Adrenal gland (tissue), 12 donors: ENCODE results near the gene VMAC. TPM values are rescaled to one million over a fixed set of nuclear protein-coding genes. Genes with fewer than 3 reads are reported as not detected.

Experiments
- DNase-seq, 7 donors: peaks; one replicate each; pipeline ENCODE4 v3.0.0-alpha.2; 2019 to 2020
- H3K27ac ChIP-seq, 5 donors: fragments of 200-600 bp; sonication (generic) in 4 of 5; 1 replicate in 3 of 5; 2 replicates in 2 of 5; pipeline versions ENCODE4 v1.5.1 to v1.8.0; 2016 to 2020; ENCODE audit warnings: mild to moderate bottlenecking in 1 of 5
- H3K27me3 ChIP-seq: fragments of 200-600 bp; 2 replicates; pipeline ENCODE4 v1.8.0; 2021
- H3K36me3 ChIP-seq, 2 donors: fragments of 200-600 bp; replicated peaks in 1 of 2; 1 replicate in 1 of 2; 2 replicates in 1 of 2; pipeline versions ENCODE4 v1.5.1 to v1.8.0; 2018 to 2022
- H3K4me1 ChIP-seq, 2 donors: fragments of 200-600 bp; replicated peaks in 1 of 2; 1 replicate in 1 of 2; 2 replicates in 1 of 2; pipeline versions ENCODE4 v1.5.1 to v1.8.0; 2018 to 2021
- H3K4me3 ChIP-seq, 4 donors: fragments of 200-600 bp; sonication (generic) in 3 of 4; one replicate each; pipeline ENCODE4 v1.5.1; 2016 to 2018
- H3K9me3 ChIP-seq, 3 donors: fragments of 200-600 bp; sonication (generic) in 1 of 3; replicated peaks in 1 of 3; 1 replicate in 2 of 3; 2 replicates in 1 of 3; pipeline versions ENCODE4 v1.5.1 to v1.8.0; 2016 to 2021
- CTCF ChIP-seq, 6 experiments: fragments of 450-650 bp in 4 of 6; fragments of 200-600 bp in 2 of 6; sonication (generic) in 1 of 6; IDR thresholded peaks; 1 replicate in 5 of 6; 2 replicates in 1 of 6; pipeline versions ENCODE4 v1.5.1 to v1.8.0; 2016 to 2021; ENCODE audit warnings: antibody characterized with exemption in 6 of 6, mild to moderate bottlenecking in 2 of 6, moderate library complexity in 1 of 6
- POLR2A ChIP-seq, 2 donors: fragments of 450-650 bp; IDR thresholded peaks; one replicate each; pipeline ENCODE4 v1.6.1; 2017; ENCODE audit warnings: antibody characterized with exemption in 2 of 2, mild to moderate bottlenecking in 2 of 2, moderate library complexity in 1 of 2
- WGBS, 4 donors: extraction: QIAGEN DNeasy Blood & Tissue Kit in 2 of 4; methylation state at CpG; one replicate each; pipeline versions ENCODE4 v1.1.5 to v1.1.7; 2013 to 2017; 5-methylcytosine and 5-hydroxymethylcytosine counted together
- intact Hi-C, 2 donors: fragments of 100-400 bp; cut with DNase I; formaldehyde crosslinking; loops; one replicate each; pipeline versions ENCODE4 v1.14.1 to v1.15.0; 2022 to 2023
- polyA plus RNA-seq, 3 donors: library from polyadenylated mRNA; stranded (reverse); fragments of 200-250 nt in 2 of 3; fragments of 350-450 nt in 1 of 3; fragmentation: Illumina TruSeq in 1 of 3; extraction: RNeasy Lipid Tissue Mini Kit (QIAGEN cat#74804) in 1 of 3; gene quantifications; one replicate each; pipeline ENCODE4 v1.2.3, GENCODE V29; 2013 to 2014
- total RNA-seq, 9 donors: library from RNA; depleted of rRNA in 4 of 9; stranded (reverse); fragments of >200 nt in 4 of 9; fragments of 120-200 nt in 1 of 9; fragmentation: NEBNext Ultra II Directional in 1 of 9; extraction: Animal tissue kit (Norgen Biotek cat#: 25700) in 1 of 9; gene quantifications; one replicate each; pipeline versions ENCODE4 v1.1.0 to v1.2.4, GENCODE V29; 2013 to 2023
- donor health status: healthy with polysubstance abuse.
- donor health status: Bipolar disorder and iron deficiency.
- donor health status: DM: yes; HTN: yes; CAD: no.
- donor health status: DM: no; HTN: no; CAD: no.
- donor health status: DM: no; HTN: no; CAD: no.
- donor health status: DM: yes; HTN: yes; CAD: no.

Gene VMAC
- total and polyA plus RNA-seq, 12 donors: 3.5 to 15.6 (median 8.3) TPM

- TF ChIP-seq CTCF (IDR thresholded peaks at IDR 0.05): no peak
- no peak for TF ChIP-seq POLR2A (IDR thresholded peaks at IDR 0.05)
- Histone ChIP-seq H3K27ac (peak overlapping the region in 4 of 5 donors; percentile 34 to 86 (median 58)), H3K27me3 (no peaks in the 10 kb centered on the region), H3K9me3 (no peaks in the 10 kb centered on the region), H3K4me1 (peaks cover 64 to 99% of the 10 kb centered on the region in 2 donors), H3K4me3 (no peak overlapping the region), H3K36me3 (no peaks in the 10 kb centered on the region)
- no peak for DNase-seq
- intact Hi-C loops: loop anchor here in 1 of 2 donors (5.0 kb wide), 1 partner anchor 39 kb away; no protein-coding TSS in a partner anchor
- WGBS, 4 donors: 51 to 59% (median 57%) methylated on average over 3 of the region's 3 CpGs
Observed at GRCh38 chr19:5956323-5956722, 51.7 kb downstream of the VMAC start.

GRCh38 chr19:5956728-5957127, 52.1 kb downstream of the VMAC start:
- Histone ChIP-seq H3K27ac (peak overlapping the region in 4 of 5 donors; percentile 34 to 86 (median 58)), H3K4me3 (no peak overlapping the region), H3K9me3 (no peaks in the 10 kb centered on the region), H3K4me1 (peaks cover 68 to 99% of the 10 kb centered on the region in 2 donors), H3K27me3 (no peaks in the 10 kb centered on the region), H3K36me3 (no peaks in the 10 kb centered on the region)
- intact Hi-C loops: loop anchor here in 1 of 2 donors (5.0 kb wide), 1 partner anchor 39 kb away; no protein-coding TSS in a partner anchor
- TF ChIP-seq CTCF (IDR thresholded peaks at IDR 0.05): no peak
- no peak for TF ChIP-seq POLR2A (IDR thresholded peaks at IDR 0.05)
- peak in 1 of 7 donors; percentile 49 for DNase-seq
- 83 to 85% (median 84%) methylated on average over 10 to 12 of the region's 12 CpGs for WGBS, 4 donors

- no peaks in the 10 kb centered on the region for H3K36me3 ChIP-seq
- WGBS, 4 donors: 45 to 52% (median 49%) methylated on average over 9 to 10 of the region's 10 CpGs
- peak in 5 of 7 donors; percentile 68 to 79 (median 69) for DNase-seq
- H3K9me3 ChIP-seq: no peaks in the 10 kb centered on the region
- no peak overlapping the region for H3K4me3 ChIP-seq
- peaks cover 70 to 99% of the 10 kb centered on the region in 2 donors for H3K4me1 ChIP-seq
- peak in 1 of 2 donors; percentile 10 for TF ChIP-seq POLR2A (IDR thresholded peaks at IDR 0.05)
- TF ChIP-seq CTCF (IDR thresholded peaks at IDR 0.05): no peak
- peak overlapping the region in 3 of 5 donors; percentile 35 to 86 (median 81) for H3K27ac ChIP-seq
- intact Hi-C loops: loop anchor here in 1 of 2 donors (5.0 kb wide), 1 partner anchor 40 kb away; no protein-coding TSS in a partner anchor
- no peaks in the 10 kb centered on the region for H3K27me3 ChIP-seq
Observed at GRCh38 chr19:5957170-5957569, 52.5 kb downstream of the VMAC start.

- no peaks in the 10 kb centered on the region for H3K27me3 ChIP-seq
- no peak for DNase-seq
- H3K36me3 ChIP-seq: no peaks in the 10 kb centered on the region
- no peak overlapping the region for H3K4me3 ChIP-seq
- peak overlapping the region in 3 of 5 donors; percentile 35 to 94 (median 93) for H3K27ac ChIP-seq
- intact Hi-C loops: loop anchor here in 1 of 2 donors (5.0 kb wide), 1 partner anchor 41 kb away; no protein-coding TSS in a partner anchor
- H3K9me3 ChIP-seq: no peaks in the 10 kb centered on the region
- peaks cover 70 to 99% of the 10 kb centered on the region in 2 donors for H3K4me1 ChIP-seq
- TF ChIP-seq CTCF (IDR thresholded peaks at IDR 0.05): no peak
- TF ChIP-seq POLR2A (IDR thresholded peaks at IDR 0.05): no peak
- WGBS, 4 donors: 86 to 95% (median 90%) methylated on average over 13 to 21 of the region's 21 CpGs
Observed at GRCh38 chr19:5958074-5958850, 53.6 kb downstream of the VMAC start.
